HG03039 (cell line): Measurements from ENCODE around the gene RAB2B.
A peak's percentile ranks its signal among the peaks of the same experiment; 100 is the strongest.

Experiments
- ATAC-seq: cut with Tn5 transposase; IDR thresholded peaks from one replicate; pipeline ENCODE4 v1.9.1; 2021; ENCODE audit warnings: mild to moderate bottlenecking, moderate library complexity; ENCODE audit not compliant: unreplicated experiment

The RAB2B gene

GRCh38 chr14:21476925-21477681, at the start of gene RAB2B, which contains the start of gene TOX4:
TSS of gene RAB2B (minus strand) at chr14:21476959. CDS start at chr14:21476872, 87 bp downstream.
TSS of gene TOX4 (plus strand) at chr14:21477195. CDS start at chr14:21477279, 84 bp downstream.
- peak; percentile 99 for ATAC-seq

DNA sequence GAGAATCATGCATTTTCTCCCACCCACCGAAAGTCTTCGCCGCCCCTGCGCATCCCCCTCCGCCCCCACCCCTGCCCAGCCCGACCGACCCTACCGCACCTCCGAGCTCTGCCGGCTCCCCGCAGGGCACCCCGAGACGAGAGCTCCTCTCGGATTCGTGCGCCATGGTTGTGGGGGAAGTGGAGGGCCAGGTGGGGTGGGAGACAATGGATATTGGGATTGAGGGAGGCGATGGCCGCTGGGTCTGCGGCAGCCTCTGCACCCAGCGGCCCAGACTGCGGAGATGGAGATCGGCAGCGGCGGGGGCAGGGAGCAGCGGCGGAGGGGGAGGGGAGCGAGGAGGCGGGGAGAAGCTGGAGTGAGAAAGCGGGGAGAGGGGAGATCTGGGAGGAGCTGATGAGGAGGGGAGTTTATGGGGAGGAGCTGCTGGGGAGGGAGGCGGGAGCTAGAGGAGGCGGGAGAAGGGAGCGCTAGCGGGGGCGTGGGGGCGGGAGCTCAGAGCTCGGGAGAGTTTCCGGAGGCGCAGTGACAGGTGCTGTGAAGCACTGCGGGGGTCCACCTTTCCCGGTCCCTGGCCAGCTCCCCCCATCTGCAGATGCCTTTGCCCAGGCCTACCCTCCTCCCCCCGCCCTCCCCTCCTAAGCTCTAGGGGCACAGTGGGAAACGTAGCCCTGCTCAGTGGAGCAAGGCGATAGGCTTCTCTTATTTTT, 49.4 kb upstream of the RAB2B start, which contains the start of gene SALL2:
Gene SALL2 (minus strand): TSS at position 385 of the 710 bp plus-strand sequence. CDS start 219 bp downstream, at position 166.
- no peak for ATAC-seq

GRCh38 chr14:21525571-21525961, 48.8 kb upstream of the RAB2B start:
- ATAC-seq: no peak

- no peak for ATAC-seq
These were observed 48.1 kb upstream of the RAB2B start for GRCh38 chr14:21524575-21525490.

GRCh38 chr14:21523203-21523602, 46.4 kb upstream of the RAB2B start:
- ATAC-seq: no peak

- ATAC-seq: no peak
These were observed 44.7 kb upstream of the RAB2B start for GRCh38 chr14:21521501-21521900.

DNA sequence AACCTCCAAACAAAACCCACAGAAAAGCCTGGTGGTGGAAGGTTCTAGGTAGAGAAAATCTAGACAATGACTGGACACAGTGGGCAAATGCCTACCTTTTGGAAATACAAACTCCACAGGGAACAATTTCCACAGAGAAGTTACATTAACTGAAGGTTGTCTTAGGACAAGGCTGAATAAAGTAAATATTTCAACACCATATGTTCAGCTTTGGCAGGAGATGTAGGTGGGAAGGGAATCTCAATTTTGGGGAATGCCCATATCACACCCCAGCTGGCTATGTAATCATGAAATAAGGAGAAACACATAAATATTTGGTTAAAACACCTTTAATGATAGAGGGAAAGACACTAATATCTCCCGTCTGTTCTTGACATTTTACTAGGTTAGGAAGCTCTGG, 44.0 kb upstream of the RAB2B start:
- ATAC-seq: no peak

DNA sequence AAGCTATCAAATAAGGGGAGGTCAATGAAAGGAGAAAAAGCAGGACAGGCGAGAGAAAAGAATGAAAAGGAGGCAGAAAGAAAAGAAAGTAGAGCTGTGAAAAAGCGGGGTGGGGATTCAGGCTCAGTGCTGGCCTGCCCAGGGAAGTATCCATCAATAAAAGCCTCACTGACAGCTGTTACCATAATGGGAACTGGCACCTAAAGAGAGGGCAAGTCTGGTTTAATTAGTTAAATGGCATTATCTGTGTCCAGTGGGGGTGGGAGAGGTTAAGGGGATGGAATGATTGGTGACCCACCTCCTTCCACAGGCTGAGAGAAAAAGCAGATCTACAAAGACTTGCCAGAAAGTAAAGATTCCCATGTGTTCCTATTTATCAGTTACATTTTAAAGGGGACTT, 42.0 kb upstream of the RAB2B start:
- no peak for ATAC-seq

- no peak for ATAC-seq
These were observed 37.6 kb upstream of the RAB2B start for GRCh38 chr14:21514341-21514740.

DNA sequence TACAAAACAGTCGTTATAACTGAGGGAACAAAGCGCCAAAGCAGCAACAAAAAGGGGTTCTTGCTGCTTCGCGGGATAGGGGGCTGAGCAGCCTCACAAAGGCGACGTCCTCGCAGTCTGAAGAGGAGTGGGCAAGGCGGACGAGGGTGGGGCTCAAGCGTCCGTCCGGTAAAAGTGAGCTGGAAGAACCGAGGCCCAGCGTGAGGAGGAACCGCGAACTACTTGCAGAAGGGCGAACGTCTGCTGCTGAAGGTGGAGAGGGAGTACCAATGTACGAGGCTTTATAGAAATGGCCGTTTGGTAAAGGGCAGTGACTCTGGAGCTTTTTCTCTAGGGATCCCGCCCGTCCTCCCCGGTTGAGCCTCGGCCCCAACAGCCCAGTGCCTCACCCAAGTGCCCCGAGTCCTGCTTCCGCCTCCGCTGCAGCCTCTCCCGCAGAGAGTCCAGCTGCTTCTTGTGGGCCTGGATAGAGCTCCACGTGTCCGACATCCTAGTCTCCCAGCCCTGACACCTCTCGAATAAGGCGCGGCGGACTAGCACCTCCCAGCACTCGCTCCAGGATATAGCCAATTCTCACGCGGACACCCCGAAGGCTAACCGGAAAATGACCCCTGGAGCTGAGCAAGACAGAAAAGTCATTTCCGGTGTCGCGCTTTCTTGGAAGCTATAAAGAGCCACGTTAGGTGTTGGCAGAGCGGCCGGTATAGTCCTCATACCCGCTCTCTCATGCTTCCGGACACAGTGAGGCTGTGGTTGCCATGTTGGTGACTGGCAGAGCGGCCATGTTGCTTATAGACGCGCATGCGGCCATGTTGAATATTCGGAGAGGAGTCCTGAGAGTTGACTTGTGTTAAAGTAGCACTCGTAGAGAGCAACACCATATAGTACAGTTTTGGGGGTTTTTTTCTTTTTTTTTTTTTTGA, 34.2 kb upstream of the RAB2B start, which contains the start of gene METTL3:
Gene METTL3 (minus strand): TSS at position 606 of the 923 bp plus-strand sequence. CDS start 117 bp downstream, at position 489.
- ATAC-seq: peak; percentile 98

DNA sequence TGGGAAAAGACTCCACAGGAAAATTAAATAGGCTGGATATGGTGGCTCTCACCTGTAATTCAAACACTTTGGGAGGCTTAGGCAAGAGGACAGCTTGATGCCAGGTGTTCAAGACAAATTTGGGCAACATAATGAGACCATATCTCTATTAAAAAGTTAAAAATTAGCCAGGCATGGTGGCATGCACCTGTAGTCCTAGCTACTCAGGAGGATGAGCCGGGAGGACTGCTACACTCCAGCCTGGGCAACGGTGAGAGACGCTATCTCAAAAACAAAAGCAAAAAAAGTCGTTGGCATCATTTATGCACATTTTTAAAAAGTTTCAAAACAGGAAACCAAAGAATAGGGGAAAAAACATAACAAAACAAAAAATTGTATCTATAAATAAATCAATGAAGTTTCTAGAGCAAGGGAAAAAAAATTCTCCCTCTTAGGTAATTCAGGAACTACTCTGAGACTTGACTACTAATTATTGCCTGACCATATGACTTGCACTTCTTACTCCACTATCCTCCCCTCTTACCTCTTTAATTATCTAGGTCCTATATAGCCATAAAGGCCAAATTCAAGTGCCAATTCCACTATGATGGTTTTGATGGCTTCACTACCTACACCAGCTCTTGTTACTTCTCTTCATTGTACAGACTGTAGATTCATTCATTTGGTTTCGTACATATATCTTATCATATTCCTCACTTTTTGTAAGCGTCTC, 32.8 kb upstream of the RAB2B start:
- ATAC-seq: no peak

DNA sequence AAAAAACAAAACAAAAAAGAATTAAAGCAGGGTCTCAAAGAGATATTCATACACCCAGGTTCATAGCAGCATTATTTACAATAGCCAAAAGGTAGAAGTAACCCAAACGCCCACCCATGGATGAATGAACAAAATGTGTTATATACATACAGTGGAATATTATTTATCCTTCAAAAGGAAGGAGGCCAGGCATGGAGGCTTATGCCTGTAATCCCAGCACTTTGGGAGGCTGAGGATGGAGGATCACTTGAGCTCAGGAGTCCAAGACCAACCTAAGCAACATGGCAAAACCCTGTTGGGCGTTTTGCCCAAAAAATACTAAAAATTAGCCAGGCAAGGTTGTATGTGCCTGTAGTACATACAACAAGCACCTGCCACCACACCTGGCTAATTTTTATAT, 29.8 kb upstream of the RAB2B start:
- ATAC-seq: no peak

DNA sequence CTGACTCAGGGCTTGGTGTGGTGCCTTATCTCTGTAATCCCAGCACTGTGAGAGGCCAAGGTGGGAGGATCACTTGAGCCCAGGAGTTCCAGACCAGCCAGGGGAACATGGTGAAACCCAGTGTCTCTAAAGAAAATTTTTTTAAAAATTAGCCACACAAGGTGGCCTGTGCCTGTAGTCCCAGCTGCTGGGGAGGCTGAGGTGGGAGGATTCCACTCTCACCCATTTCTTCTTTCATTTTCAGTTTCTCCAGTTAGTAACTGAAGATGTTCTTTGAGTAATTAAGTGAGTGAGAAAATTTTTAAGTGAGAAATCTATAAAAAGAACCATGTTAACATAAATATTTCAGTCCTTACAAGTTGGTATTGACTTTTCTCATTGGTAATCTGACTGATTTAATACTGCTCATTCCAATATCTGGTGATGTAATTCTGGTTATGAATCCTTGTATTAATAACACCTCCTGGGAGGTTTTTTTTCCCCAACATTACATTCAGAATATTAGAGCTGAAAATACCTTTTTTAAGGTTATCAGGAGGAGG, 28.3 kb upstream of the RAB2B start:
- peak; percentile 76 for ATAC-seq

GRCh38 chr14:21503376-21503775, 26.6 kb upstream of the RAB2B start:
- ATAC-seq: no peak

DNA sequence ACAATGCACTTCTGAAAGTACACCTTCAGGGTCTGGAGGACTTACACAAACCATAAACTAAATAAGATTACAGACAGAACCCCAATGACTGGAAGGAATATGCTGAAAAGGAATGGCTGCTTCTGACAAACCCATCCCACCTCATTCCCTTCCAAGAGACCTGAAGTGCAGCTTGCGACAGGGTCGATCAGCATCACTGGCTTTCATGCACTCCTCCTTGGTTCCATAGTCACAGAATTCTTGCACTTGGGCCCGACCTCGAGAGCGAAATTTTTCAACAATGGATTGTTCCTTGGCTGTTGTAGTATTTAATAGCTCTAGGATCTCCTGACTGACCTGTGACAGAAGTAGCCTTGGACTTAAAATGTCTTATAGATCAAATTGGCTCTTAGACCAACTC, 24.8 kb upstream of the RAB2B start:
- no peak for ATAC-seq

DNA sequence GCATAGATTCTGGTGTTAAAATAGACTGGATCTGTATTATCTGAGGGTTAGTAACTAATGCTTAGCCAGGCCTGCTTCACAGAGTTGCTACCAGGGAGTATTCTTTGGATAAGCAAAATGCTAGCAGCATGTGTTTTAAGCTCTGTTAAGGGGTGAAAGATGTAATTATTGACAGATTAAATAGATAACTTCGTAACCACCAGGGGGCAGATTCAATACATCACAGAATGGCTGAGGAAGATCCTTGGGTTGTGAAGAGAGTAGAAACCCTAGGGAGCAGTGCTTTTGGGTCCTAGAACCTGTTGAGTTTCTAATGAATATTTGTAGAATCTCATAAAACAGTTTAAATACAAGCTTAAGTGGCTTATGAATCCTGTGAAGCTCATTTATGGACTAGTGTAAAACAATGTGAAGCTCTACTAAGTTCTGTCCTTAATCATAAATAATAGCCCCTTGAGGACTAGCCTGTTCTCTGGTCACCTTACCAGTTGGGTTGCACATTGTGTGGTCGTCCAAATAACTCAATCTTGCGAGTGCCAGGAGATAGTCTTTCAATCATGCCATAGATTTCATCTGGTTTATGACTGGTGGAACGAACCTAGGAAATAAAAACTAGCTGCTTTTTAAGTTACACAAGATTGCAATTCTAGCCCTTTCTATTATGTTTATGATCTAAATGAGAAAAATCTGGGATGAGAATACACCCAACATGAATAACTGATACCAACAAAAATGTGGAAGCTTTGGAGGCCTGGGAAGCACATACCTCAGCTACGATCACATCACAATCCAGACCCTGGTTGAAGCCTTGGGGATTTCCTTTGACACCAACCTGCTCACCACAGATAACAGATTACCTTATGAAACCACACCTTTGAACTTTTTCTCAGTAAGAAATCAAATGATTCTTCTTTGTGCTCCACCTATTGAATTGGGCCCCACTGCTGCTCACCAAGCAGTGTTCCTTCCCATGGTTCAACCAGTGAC, 22.1 kb upstream of the RAB2B start:
- no peak for ATAC-seq

GRCh38 chr14:21496453-21496852, 19.7 kb upstream of the RAB2B start:
- ATAC-seq: no peak
